GM12865 (cell line): Measurements from ENCODE around the gene IMPACT.

Source experiments
- DNase-seq: peaks from one replicate; pipeline ENCODE4 v3.0.0; 2010; ENCODE audit warnings: low read depth
- H3K4me3 ChIP-seq: 2 replicates; pipeline ENCODE4 v1.5.1; 2011; ENCODE audit warnings: mild to moderate bottlenecking, low read depth, low read length, control low read depth
- CTCF ChIP-seq: IDR thresholded peaks from 2 replicates; pipeline ENCODE4 v1.5.1; 2011; ENCODE audit warnings: low read length, control low read depth, low read depth, inconsistent platforms; ENCODE audit not compliant: insufficient read depth; ENCODE audit errors: missing control alignments

IMPACT gene

DNA sequence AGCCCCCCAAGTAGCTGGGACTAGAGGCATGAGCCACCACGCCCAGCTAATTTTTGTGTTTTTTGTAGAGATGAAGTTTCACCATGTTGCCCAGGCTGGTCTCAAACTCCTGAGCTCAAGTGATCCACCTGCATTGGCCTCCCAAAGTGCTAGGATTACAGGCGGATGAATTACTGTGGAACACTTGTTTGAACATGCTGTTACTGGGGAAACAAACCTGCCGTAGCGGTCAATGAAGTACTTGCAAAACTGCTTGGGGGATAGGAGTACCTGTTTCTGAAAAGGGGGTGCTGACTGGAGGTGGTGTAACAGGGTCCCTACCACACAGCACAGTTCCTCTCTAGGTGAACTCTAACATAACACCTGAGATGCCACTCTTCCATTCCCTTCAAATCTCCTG, 5.9 kb upstream of the IMPACT start:
- DNase-seq: no peak
- no peak for TF ChIP-seq CTCF
- no peak overlapping the region for H3K4me3 ChIP-seq

DNA sequence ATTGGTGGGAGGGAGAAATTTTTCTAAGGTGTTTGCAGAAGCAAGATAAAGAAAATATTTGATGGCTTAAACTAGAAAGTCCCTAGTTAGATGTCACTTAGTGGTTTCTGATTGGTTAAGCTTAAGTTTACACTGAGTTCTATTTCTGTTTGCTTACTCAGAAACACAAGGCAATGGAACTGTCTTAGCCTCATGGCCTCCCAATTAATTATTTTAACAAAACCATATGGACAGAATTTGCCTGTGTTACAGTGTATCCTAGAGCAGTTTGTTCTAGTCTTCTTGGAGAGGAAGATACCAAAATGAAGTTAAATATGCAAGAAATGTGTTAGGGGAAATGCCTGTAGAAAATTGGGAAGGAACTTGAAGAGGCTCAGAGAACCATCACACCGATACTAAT, 4.6 kb upstream of the IMPACT start:
- no peak for TF ChIP-seq CTCF
- no peak for DNase-seq
- H3K4me3 ChIP-seq: no peak overlapping the region

DNA sequence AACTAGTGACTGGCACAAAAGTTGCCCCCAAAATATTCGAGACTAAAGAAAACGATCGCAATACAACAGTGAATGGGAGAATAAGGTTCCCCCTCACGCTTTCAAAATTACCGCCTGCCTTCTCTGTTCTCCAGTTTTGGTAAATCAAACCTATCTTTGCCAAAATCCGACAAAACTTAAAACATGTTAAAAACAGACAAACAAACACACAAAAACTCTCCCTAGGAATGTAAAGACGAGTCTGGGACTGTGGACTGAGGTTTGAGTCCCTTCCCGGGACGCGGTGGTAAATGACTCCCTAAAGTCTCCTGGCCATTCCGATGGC, 435 bp upstream of the IMPACT start:
- DNase-seq: no peak
- peak overlapping the region; percentile 95 for H3K4me3 ChIP-seq
- no peak for TF ChIP-seq CTCF

GRCh38 chr18:24427484-24427883, 1.0 kb downstream of the IMPACT start:
- DNase-seq: peak; percentile 27
- no peak for TF ChIP-seq CTCF
- H3K4me3 ChIP-seq: peak overlapping the region; percentile 95

GRCh38 chr18:24428709-24429108, 2.2 kb downstream of the IMPACT start:
- no peak overlapping the region for H3K4me3 ChIP-seq
- DNase-seq: no peak
- no peak for TF ChIP-seq CTCF

DNA sequence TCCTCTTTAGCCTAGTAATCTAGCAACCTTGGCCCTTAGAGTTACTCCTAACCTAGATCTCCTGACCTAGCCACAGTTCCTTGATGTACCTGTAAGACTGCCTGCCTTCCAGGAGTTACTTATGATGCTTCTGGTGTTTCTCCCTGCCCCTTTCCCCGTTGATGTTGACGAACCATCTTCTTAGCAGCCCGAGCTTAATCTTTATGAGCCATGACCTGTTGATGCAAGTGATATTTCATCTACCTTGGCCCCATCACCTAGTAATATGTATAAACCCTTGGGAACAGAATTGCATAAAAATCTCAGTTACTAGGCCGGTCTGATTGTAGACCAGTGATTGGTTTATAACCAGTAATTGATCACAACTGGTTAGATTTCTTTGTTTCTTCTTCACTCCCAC, 2.7 kb downstream of the IMPACT start:
- no peak for TF ChIP-seq CTCF

GRCh38 chr18:24432618-24433017, 6.1 kb downstream of the IMPACT start:
- no peak overlapping the region for H3K4me3 ChIP-seq
- DNase-seq: no peak
- no peak for TF ChIP-seq CTCF

More for the DNA sequence above, 2.7 kb downstream of the IMPACT start:
- DNase-seq: no peak
- H3K4me3 ChIP-seq: no peak overlapping the region
